GM12878 (cell line): ENCODE results near the gene TMUB2. TPM values are rescaled to one million over a fixed set of nuclear protein-coding genes. Genes with fewer than 3 reads are reported as not detected.

Experiments
- ATAC-seq: fragments of 200-7000 bp; cut with Tn5 transposase; 3 replicates; pipeline ENCODE4 v1.9.1; 2020; ENCODE audit warnings: mild to moderate bottlenecking, moderate library complexity
- BruUV-seq: library from RNA; stranded (reverse); fragments of 400-500 nt; replicated peaks from 2 replicates; lab custom pipeline; 2021; lab: Mats Ljungman, UMichigan
- CTCF ChIA-PET: fragments of 300-600 bp; sonication (Branson Sonifier 250); formaldehyde crosslinking; extraction: SDS; loops from one replicate; lab custom pipeline; 2021; ENCODE audit warnings: inconsistent platforms; lab: Yijun Ruan, JAX
- POLR2A ChIA-PET: fragments of 350-600 bp; formaldehyde crosslinking; extraction: SDS; loops from one replicate; lab custom pipeline; 2021; ENCODE audit warnings: inconsistent platforms; lab: Charles Lee
- RAD21 ChIA-PET: fragments of 300-600 bp; sonication (Branson Sonifier 250); formaldehyde crosslinking; loops from one replicate; lab custom pipeline; 2023; ENCODE audit warnings: antibody characterized with exemption; ENCODE audit not compliant: unreplicated experiment; lab: Charles Lee
- SMC1A ChIA-PET: fragments of 300-600 bp; sonication (Branson Sonifier 250); formaldehyde crosslinking; loops from one replicate; lab custom pipeline; 2023; ENCODE audit not compliant: unreplicated experiment, uncharacterized antibody; lab: Charles Lee
- DNase-seq: peaks from one replicate; pipeline ENCODE4 v3.0.0-alpha.2; 2011; ENCODE audit warnings: low read depth, low spot score
- FAIRE-seq: peaks from 3 replicates; lab custom pipeline; 2011; peaks lifted over from hg19 to GRCh38; lab: Jason Lieb, UNC
- H2AFZ ChIP-seq: 2 replicates; pipeline ENCODE4 v1.6.0; 2011; ENCODE audit warnings: low read depth, low read length, control low read depth; ENCODE audit not compliant: control insufficient read depth
- H3K27ac ChIP-seq: 2 replicates; pipeline ENCODE4 v1.5.1; 2011; ENCODE audit warnings: control low read depth; ENCODE audit not compliant: control insufficient read depth, insufficient read depth
- H3K27me3 ChIP-seq, 2 experiments: replicated peaks in 1 of 2; 2 replicates each; pipeline versions ENCODE4 v1.6.0 to v1.6.1; 2011; ENCODE audit warnings: low read length in 1 of 2; ENCODE audit not compliant: control insufficient read depth in 2 of 2, insufficient read depth in 2 of 2
- H3K36me3 ChIP-seq, 2 experiments: 2 replicates each; pipeline ENCODE4 v1.5.1; 2011; ENCODE audit warnings: low read length in 1 of 2; ENCODE audit not compliant: control insufficient read depth in 2 of 2, insufficient read depth in 2 of 2
- H3K4me1 ChIP-seq: 2 replicates; pipeline ENCODE4 v1.6.1; 2011; ENCODE audit warnings: mild to moderate bottlenecking, low read length, moderate library complexity, mixed read lengths; ENCODE audit not compliant: control insufficient read depth, insufficient read depth
- H3K4me2 ChIP-seq: 2 replicates; pipeline ENCODE4 v1.6.0; 2011; ENCODE audit warnings: control low read depth; ENCODE audit not compliant: control insufficient read depth, insufficient read depth
- H3K4me3 ChIP-seq: fragments of 200-600 bp; sonication (generic); 2 replicates; pipeline ENCODE4 v1.5.1; 2016
- H3K79me2 ChIP-seq: 2 replicates; pipeline ENCODE4 v1.6.0; 2011; ENCODE audit warnings: low read length; ENCODE audit not compliant: control insufficient read depth, insufficient read depth
- H3K9ac ChIP-seq: 2 replicates; pipeline ENCODE4 v1.8.0; 2011; ENCODE audit warnings: low read length, control low read depth, mixed read lengths; ENCODE audit not compliant: control insufficient read depth, insufficient read depth
- H3K9me3 ChIP-seq: replicated peaks from 3 replicates; pipeline ENCODE4 v1.5.1; 2011; ENCODE audit warnings: mild to moderate bottlenecking, low read length; ENCODE audit not compliant: control insufficient read depth, insufficient read depth
- H4K20me1 ChIP-seq: 2 replicates; pipeline ENCODE4 v1.6.0; 2011; ENCODE audit not compliant: control insufficient read depth, insufficient read depth
- CEBPB ChIP-seq, 2 experiments: fragments of 150-350 bp in 1 of 2; IDR thresholded peaks; 2 replicates each; pipeline ENCODE4 v1.6.1; 2012 to 2014; ENCODE audit warnings: low read depth in 2 of 2, low read length in 2 of 2, borderline replicate concordance in 1 of 2, inconsistent platforms in 1 of 2
- CREB1 ChIP-seq: IDR thresholded peaks from 2 replicates; pipeline ENCODE4 v1.6.1; 2012; ENCODE audit warnings: low read depth, mild to moderate bottlenecking, inconsistent platforms
- EP300 ChIP-seq, 2 experiments: fragments of 150-350 bp in 1 of 2; IDR thresholded peaks; 2 replicates each; pipeline ENCODE4 v1.6.1; 2011 to 2012; ENCODE audit warnings: low read depth in 2 of 2, low read length in 2 of 2, borderline replicate concordance in 1 of 2, improper control_type of control experiment in 1 of 2, inconsistent platforms in 1 of 2; ENCODE audit not compliant: control insufficient read depth in 1 of 2
- FOXM1 ChIP-seq: IDR thresholded peaks from 2 replicates; pipeline ENCODE4 v1.6.1; 2012; ENCODE audit warnings: low read depth, mild to moderate bottlenecking, inconsistent platforms, low read length, moderate library complexity
- IRF3 ChIP-seq: fragments of 450-650 bp; IDR thresholded peaks from 2 replicates; pipeline ENCODE4 v1.6.1; 2014; ENCODE audit warnings: mild to moderate bottlenecking
- MTA2 ChIP-seq: fragments of 450-650 bp; IDR thresholded peaks from 2 replicates; pipeline ENCODE4 v1.6.1; 2016; ENCODE audit warnings: low read depth, mild to moderate bottlenecking, moderate library complexity
- NBN ChIP-seq: fragments of 450-650 bp; IDR thresholded peaks from 2 replicates; pipeline ENCODE4 v1.6.1; 2016
- RAD51 ChIP-seq: fragments of 450-650 bp; IDR thresholded peaks from 2 replicates; pipeline ENCODE4 v1.6.1; 2016; ENCODE audit warnings: moderate library complexity, mild to moderate bottlenecking, inconsistent platforms
- SKIL ChIP-seq: fragments of 450-650 bp; IDR thresholded peaks from 2 replicates; pipeline ENCODE4 v1.6.1; 2017; ENCODE audit warnings: mild to moderate bottlenecking, low read depth, inconsistent platforms; ENCODE audit not compliant: poor library complexity, severe bottlenecking
- SMARCA5 ChIP-seq: fragments of 450-650 bp; IDR thresholded peaks from 2 replicates; pipeline ENCODE4 v1.6.1; 2017; ENCODE audit warnings: mild to moderate bottlenecking
- TAF1 ChIP-seq: IDR thresholded peaks from 2 replicates; pipeline ENCODE4 v1.6.1; 2011; ENCODE audit warnings: mild to moderate bottlenecking, low read depth, low read length, borderline replicate concordance
- TBL1XR1 ChIP-seq: IDR thresholded peaks from 2 replicates; pipeline ENCODE4 v1.6.1; 2012; ENCODE audit warnings: low read depth, low read length, improper control_type of control experiment
- TCF12 ChIP-seq: IDR thresholded peaks from 2 replicates; pipeline ENCODE4 v1.6.1; 2011; ENCODE audit warnings: low read depth, mild to moderate bottlenecking, low read length
- ZBTB11 ChIP-seq: fragments of 450-650 bp; formaldehyde crosslinking; IDR thresholded peaks from 2 replicates; pipeline ENCODE4 v1.5.0; 2022; ENCODE audit warnings: mild to moderate bottlenecking, missing genetic modification characterization
- WGBS: methylation state at CpG from one replicate; pipeline ENCODE4 v1.1.6; 2016; ENCODE audit warnings: low lambda C conversion rate; ENCODE audit not compliant: insufficient replicate concordance, insufficient coverage; ENCODE audit errors: missing lambda C conversion rate; 5-methylcytosine and 5-hydroxymethylcytosine counted together
- in situ Hi-C: fragments of 300-500 bp; cut with MboI; formaldehyde crosslinking; loops from 9 replicates; pipeline ENCODE4 v1.14.3; 2018; ENCODE audit warnings: mixed read lengths
- intact Hi-C: fragments of 100-400 bp; cut with micrococcal nuclease; formaldehyde crosslinking; loops from one replicate; pipeline ENCODE4 v1.14.2; 2022; ENCODE audit not compliant: unreplicated experiment
- polyA plus RNA-seq, 11 experiments: library from polyadenylated mRNA; depleted of rRNA in 4 of 11; unstranded in 6 of 11; stranded (reverse) in 5 of 11; fragments of >200 nt; fragmentation: Nextera tagmentation in 4 of 11; fragmentation: Illumina TruSeq in 1 of 11; extraction: Ambion mirVana in 4 of 11; extraction: Trizol in 1 of 11; gene quantifications; 1 replicate in 1 of 11; 2 replicates in 10 of 11; pipeline versions ENCODE4 v1.2.1 to v1.2.3, GENCODE V29; 2011 to 2016; ENCODE audit warnings: inconsistent platforms in 2 of 11, missing spikeins in 2 of 11, low read depth in 1 of 11
- total RNA-seq, 4 experiments: library from RNA; depleted of rRNA in 3 of 4; stranded (reverse); fragments of >200 nt in 3 of 4; fragmentation: Illumina TruSeq in 1 of 4; extraction: Trizol in 1 of 4; gene quantifications; 2 replicates each; pipeline versions ENCODE4 v1.2.1 to v1.2.3, GENCODE V29; 2013 to 2021

TMUB2 gene
- total and polyA plus RNA-seq, 10 of the 15 experiments (the other 5 are each of a cell fraction or from before 2014, with no cell fraction given) = 4.3 to 34.0 (median 20.0) TPM

DNA sequence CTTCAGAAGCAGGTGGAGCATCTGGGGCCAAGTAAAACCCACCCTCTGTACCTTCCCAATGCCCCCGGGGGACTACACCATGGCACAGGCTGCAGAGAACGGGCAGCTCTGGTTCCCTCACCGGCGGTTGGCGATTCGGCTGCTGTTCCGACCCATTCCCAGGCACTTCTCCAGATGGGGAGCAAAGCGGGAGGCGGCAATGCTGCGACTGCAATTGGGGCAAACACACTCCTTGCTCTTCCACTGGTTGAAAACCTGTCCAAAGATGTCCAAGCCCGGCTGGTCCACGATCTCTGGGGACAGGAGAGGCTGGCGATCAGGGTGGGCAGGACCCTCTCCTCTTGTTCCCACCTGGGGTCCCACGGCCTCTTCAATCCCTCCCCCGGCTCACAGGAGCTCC, 10.3 kb downstream of the TMUB2 start (continued):
- TF ChIP-seq ZBTB11 (CRISPR knock-in tag) (no peak), EP300 (IDR thresholded peaks at IDR 0.05; ENCODE audit: borderline replicate concordance in 1 of 2, control insufficient read depth in 1 of 2, low read depth in 2 of 2, low read length in 2 of 2) (no peak)

DNA sequence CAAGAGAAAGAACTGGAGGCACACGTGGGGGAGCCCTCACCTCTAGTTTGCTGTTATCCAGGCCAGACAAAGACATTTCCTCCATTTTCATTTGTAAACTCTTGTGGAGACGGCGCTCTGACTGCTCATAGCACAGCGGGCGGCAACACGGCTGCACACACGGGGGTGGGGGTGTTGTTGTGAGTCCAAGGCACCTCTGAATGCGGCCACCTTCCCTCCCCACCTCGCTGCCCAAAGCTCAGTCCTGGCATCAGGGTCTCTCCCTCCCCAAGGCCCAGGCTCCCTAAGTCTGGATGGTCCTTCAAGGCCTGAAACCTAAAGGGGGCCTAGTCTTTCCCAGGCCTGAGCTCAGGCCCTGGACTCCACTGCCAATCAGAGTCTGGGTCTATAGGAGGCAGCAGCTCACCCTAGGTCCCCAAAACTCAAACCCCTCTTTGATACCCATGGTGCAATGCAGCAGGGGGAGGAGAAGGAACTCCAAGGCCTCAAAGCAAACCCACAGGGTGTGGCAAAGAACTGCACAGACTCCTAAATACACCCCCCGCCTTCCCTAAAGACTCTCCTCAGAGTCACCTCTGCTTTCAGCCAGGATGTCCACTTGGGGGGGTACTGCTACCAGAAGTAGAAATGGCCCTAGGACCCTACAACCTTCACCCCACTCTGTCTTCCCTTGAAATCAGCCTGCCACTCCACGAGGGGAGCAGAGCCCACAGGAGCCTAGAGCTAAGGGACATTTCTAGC, 11.4 kb downstream of the TMUB2 start:
- intact Hi-C loops (no loop called here), in situ Hi-C loops (no loop called here)
- H3K27ac ChIP-seq = peak overlapping the region; percentile 77
- 56% methylated on average over 11 of the region's 11 CpGs for WGBS
- peak overlapping the region; percentile 100 for H3K4me3 ChIP-seq
- ChIA-PET SMC1A (interaction anchor here (0.5 to 3.3 kb wide), 7 partner anchors 11 to 180 kb away, joined by 3 to 12 read pairs (median 4); partner anchors contain the start of gene TMUB2), POLR2A (interaction anchor here (0.5 to 1.6 kb wide), 9 partner anchors 10 to 147 kb away, joined by 3 to 9 read pairs (median 4); partner anchors contain the start of gene GRN), RAD21 (interaction anchor here (0.6 to 2.4 kb wide), 5 partner anchors 12 to 147 kb away, joined by 3 to 10 read pairs (median 4); partner anchors contain the start of genes GRN and TMUB2), CTCF (interaction anchor here (0.8 to 1.7 kb wide), 6 partner anchors 10 to 147 kb away, joined by 3 to 7 read pairs (median 5); partner anchors contain the start of genes GRN and TMUB2)
- H2AFZ ChIP-seq = no peak overlapping the region
- peak overlapping the region; percentile 79 for H3K4me2 ChIP-seq
- DNase-seq (no peak), FAIRE-seq (peak; percentile 82), ATAC-seq (peak; percentile 45)
- peaks cover 33% of the 10 kb centered on the region for H3K79me2 ChIP-seq
- no TSS peak for BruUV-seq
- peak overlapping the region; percentile 89 for H3K9ac ChIP-seq
- H3K36me3 ChIP-seq = peaks cover 10 to 22% of the 10 kb centered on the region in 2 experiments
- H3K9me3 ChIP-seq = no peaks in the 10 kb centered on the region
- H3K27me3 ChIP-seq = no peaks in the 10 kb centered on the region
- no peaks in the 10 kb centered on the region for H4K20me1 ChIP-seq
- H3K4me1 ChIP-seq = peaks cover 12% of the 10 kb centered on the region
- 0 out of 2 replicates have a peak, but pooled peaks have one; percentile 3 for TF ChIP-seq TBL1XR1
- 0 out of 2 replicates have a peak, but pooled peaks have one; percentile 37 for TF ChIP-seq SMARCA5
- TF ChIP-seq IRF3 = no peak
- TF ChIP-seq CEBPB (IDR thresholded peaks at IDR 0.05; ENCODE audit: borderline replicate concordance in 1 of 2, low read depth in 2 of 2, low read length in 2 of 2) = no peak
- no peak for TF ChIP-seq FOXM1
- 0 out of 2 replicates have a peak, but pooled peaks have one; percentile 26 for TF ChIP-seq TAF1
- no peak for TF ChIP-seq TCF12
- 0 out of 2 replicates have a peak, but pooled peaks have one; percentile 9 for TF ChIP-seq CREB1
- 0 out of 2 replicates have a peak, but pooled peaks have one; percentile 35 for TF ChIP-seq NBN
- no peak for TF ChIP-seq MTA2
- TF ChIP-seq RAD51 = no peak
- no peak for TF ChIP-seq SKIL
